ENCODE measurements around the gene CMYA5. TPM values are rescaled to one million over a fixed set of nuclear protein-coding genes. Genes with fewer than 3 reads are reported as not detected.
"Not testable (repeated sequence)": the region's sequence is repeated elsewhere in the genome, so short reads cannot be mapped to it uniquely, and the experiment has no call there.

CMYA5 gene
- total RNA-seq, 4 donors from 2014 or later: 15.9 to 33.9 (median 22.0) TPM

DNA sequence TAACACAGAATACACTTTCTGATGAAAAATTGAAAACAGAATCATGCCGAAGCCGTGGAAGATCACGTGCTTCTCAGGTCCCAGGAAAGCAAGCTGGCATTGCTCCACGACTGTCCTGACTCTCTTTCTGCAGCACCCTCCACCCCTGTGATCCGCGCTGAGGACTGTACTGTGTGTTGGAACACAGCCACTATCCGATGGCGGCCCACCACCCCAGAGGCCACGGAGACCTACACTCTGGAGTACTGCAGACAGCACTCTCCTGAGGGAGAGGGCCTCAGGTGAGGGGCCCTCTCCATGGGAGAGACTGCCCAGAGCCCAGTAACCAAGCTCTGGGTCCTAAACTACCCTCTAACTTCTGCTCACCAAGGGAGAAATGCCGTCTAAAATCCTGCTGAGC lies 73.3 kb downstream of the CMYA5 start:
- 69 to 70% methylated on average over 10 of the region's 10 CpGs for WGBS, 2 donors
- H3K4me3 ChIP-seq (replicated peaks in 1 of 3): no peak overlapping the region
- no peak overlapping the region for H3K27ac ChIP-seq
- H3K27me3 ChIP-seq: no peaks in the 10 kb centered on the region
- peak; percentile 8 to 26 for DNase-seq
- TF ChIP-seq POLR2A (IDR thresholded peaks at IDR 0.05): no peak
- TF ChIP-seq, protein P1, sequence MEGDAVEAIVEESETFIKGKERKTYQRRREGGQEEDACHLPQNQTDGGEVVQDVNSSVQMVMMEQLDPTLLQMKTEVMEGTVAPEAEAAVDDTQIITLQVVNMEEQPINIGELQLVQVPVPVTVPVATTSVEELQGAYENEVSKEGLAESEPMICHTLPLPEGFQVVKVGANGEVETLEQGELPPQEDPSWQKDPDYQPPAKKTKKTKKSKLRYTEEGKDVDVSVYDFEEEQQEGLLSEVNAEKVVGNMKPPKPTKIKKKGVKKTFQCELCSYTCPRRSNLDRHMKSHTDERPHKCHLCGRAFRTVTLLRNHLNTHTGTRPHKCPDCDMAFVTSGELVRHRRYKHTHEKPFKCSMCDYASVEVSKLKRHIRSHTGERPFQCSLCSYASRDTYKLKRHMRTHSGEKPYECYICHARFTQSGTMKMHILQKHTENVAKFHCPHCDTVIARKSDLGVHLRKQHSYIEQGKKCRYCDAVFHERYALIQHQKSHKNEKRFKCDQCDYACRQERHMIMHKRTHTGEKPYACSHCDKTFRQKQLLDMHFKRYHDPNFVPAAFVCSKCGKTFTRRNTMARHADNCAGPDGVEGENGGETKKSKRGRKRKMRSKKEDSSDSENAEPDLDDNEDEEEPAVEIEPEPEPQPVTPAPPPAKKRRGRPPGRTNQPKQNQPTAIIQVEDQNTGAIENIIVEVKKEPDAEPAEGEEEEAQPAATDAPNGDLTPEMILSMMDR (IDR thresholded peaks at IDR 0.05): no peak
- H3K4me1 ChIP-seq: peaks cover 4 to 5% of the 10 kb centered on the region in 2 donors
- intact Hi-C loops (cut with DNase I): no loop called here
- no peaks in the 10 kb centered on the region for H3K36me3 ChIP-seq
- H3K9me3 ChIP-seq: no peaks in the 10 kb centered on the region

DNA sequence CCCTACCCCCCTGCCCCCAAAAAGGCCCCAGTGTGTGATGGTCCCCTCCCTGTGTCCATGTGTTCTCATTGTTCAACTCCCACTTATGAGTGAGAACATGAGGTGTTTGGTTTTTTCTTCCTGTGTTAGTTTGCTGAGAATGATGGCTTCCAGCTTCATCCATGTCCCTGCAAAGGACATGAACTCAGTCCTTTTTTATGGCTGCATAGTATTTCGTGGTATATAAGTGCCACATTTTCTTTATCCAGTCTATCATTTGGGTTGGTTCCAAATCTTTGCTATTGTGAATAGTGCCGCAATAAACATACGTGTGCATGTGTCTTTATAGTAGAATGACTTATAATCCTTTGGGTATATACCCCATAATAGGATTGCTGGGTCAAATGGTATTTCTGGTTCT lies 74.5 kb downstream of the CMYA5 start:
- intact Hi-C loops (cut with DNase I); H3K27ac ChIP-seq; H3K4me1 ChIP-seq; H3K36me3 ChIP-seq; H3K4me3 ChIP-seq (replicated peaks in 1 of 3); DNase-seq; H3K9me3 ChIP-seq; H3K27me3 ChIP-seq: not testable (repeated sequence)
- WGBS, 2 donors: 96 to 97% methylated on average over 3 of the region's 3 CpGs

DNA sequence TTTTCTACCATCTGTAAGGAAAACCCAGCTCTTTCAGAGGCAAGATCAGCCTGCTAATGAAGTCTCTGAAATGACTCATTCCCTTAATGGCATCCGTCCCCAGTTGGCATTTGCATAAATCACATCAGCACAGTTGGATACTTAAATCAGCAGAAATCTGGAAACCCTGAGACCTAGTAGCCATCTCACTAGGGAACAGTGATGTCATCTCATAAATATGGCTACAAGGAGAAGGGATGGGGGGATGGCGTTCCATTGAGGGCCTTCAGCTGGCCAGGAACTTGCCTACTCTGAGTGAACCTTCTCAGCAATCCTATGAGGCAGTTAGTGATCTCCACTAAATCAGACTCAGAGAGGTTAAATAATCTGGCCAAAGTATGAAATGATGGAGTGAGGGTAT lies 81.8 kb downstream of the CMYA5 start:
- H3K4me1 ChIP-seq: peaks cover 0 to 5% of the 10 kb centered on the region in 2 donors
- intact Hi-C loops (cut with DNase I): no loop called here
- TF ChIP-seq, protein P1 (IDR thresholded peaks at IDR 0.05): no peak
- TF ChIP-seq POLR2A (IDR thresholded peaks at IDR 0.05): no peak
- DNase-seq: no peak
- H3K27ac ChIP-seq: no peak overlapping the region
- H3K36me3 ChIP-seq: no peaks in the 10 kb centered on the region
- no peak overlapping the region for H3K4me3 ChIP-seq (replicated peaks in 1 of 3)
- no peaks in the 10 kb centered on the region for H3K9me3 ChIP-seq
- no peaks in the 10 kb centered on the region for H3K27me3 ChIP-seq
- 82 to 89% methylated on average over 2 of the region's 2 CpGs for WGBS, 2 donors

DNA sequence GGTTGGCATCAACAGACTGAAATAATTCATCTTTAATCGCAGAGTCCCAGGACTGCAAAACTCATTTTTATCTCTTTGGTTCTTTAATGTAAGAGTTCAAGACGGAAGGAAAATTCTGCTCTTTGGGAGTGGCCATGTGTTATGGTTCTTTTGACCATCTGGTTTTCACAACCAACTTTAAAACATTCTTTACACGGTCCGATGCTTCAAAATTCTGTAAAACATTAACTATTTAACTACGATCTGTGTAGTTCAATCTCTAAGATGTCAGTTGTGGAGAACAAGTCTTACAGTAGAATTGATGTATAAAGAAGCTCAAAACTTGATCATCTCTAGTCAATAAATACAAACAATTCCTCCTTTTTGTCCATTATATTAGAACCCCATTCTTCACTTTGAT lies 83.0 kb downstream of the CMYA5 start:
- no peaks in the 10 kb centered on the region for H3K9me3 ChIP-seq
- no peak overlapping the region for H3K27ac ChIP-seq
- H3K4me3 ChIP-seq (replicated peaks in 1 of 3): no peak overlapping the region
- TF ChIP-seq POLR2A (IDR thresholded peaks at IDR 0.05): no peak
- TF ChIP-seq, protein P1 (IDR thresholded peaks at IDR 0.05): no peak
- WGBS, 2 donors: 88 to 89% methylated on average over 5 of the region's 5 CpGs
- DNase-seq: no peak
- H3K27me3 ChIP-seq: no peaks in the 10 kb centered on the region
- intact Hi-C loops (cut with DNase I): no loop called here
- H3K36me3 ChIP-seq: no peaks in the 10 kb centered on the region
- peaks cover 0 to 5% of the 10 kb centered on the region in 2 donors for H3K4me1 ChIP-seq

DNA sequence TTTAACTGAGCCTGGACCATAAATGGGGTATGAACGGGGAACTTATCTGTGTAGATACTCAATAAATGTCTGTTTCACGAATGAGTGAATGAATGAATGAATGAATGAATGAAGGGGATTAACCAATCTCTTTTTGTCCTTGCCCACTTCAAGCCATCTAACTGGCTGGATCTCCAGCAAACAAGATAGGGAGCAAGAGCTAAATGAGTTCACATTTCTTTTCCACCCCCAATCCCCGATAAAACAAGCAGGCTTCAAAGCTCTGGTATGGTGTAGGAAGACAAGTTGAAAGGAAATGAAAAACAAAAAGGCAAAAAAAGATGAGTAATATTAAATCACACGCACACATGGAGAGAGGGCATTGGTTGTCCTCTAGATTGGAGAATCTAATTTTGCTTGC lies 84.0 kb downstream of the CMYA5 start:
- Histone ChIP-seq H3K4me3 (replicated peaks in 1 of 3) (no peak overlapping the region), H3K27ac (no peak overlapping the region), H3K27me3 (no peaks in the 10 kb centered on the region), H3K4me1 (peaks cover 0 to 5% of the 10 kb centered on the region in 2 donors), H3K36me3 (no peaks in the 10 kb centered on the region), H3K9me3 (no peaks in the 10 kb centered on the region)
- no peak for TF ChIP-seq POLR2A (IDR thresholded peaks at IDR 0.05)
- TF ChIP-seq, protein P1 (IDR thresholded peaks at IDR 0.05): no peak
- DNase-seq: no peak
- intact Hi-C loops (cut with DNase I): no loop called here
- WGBS, 2 donors: 93% methylated on average over 4 of the region's 4 CpGs

Measured in thyroid gland (tissue), 4 donors.